GM12892 (cell line): ENCODE measurements around the gene CD69.

Experiments
- POLR2A ChIP-seq: IDR thresholded peaks from 2 replicates; pipeline ENCODE4 v1.6.1; 2011; ENCODE audit warnings: low read depth, low read length, control low read depth
- POLR2AphosphoS5 ChIP-seq: IDR thresholded peaks from 2 replicates; pipeline ENCODE4 v1.6.1; 2011; ENCODE audit warnings: low read depth, low read length, control low read depth
- TAF1 ChIP-seq: IDR thresholded peaks from 2 replicates; pipeline ENCODE4 v1.6.1; 2011; ENCODE audit warnings: low read depth, mild to moderate bottlenecking, control low read depth, low read length, borderline replicate concordance

- TF ChIP-seq POLR2A (no peak), TAF1 (no peak), POLR2AphosphoS5 (no peak)
Measured at GRCh38 chr12:9740106-9740750, 20.5 kb downstream of the CD69 start.
